PFSK-1 (cell line): ENCODE data around the gene ENO4.

Experiments used
- FOXP2 ChIP-seq: optimal IDR thresholded peaks from 2 replicates; pipeline ENCODE3; 2011; ENCODE audit warnings: borderline replicate concordance, control low read depth, inconsistent platforms; ENCODE audit not compliant: insufficient read depth; ENCODE audit errors: extremely low read length, extremely low read depth
- POLR2AphosphoS5 ChIP-seq: IDR thresholded peaks from 2 replicates; pipeline ENCODE4 v1.6.1; 2012; ENCODE audit warnings: low read depth, mild to moderate bottlenecking, control low read depth, low read length, moderate library complexity
- SIN3A ChIP-seq: IDR thresholded peaks from 2 replicates; pipeline ENCODE4 v1.6.1; 2012; ENCODE audit warnings: mild to moderate bottlenecking, low read length, moderate library complexity, borderline replicate concordance; ENCODE audit not compliant: insufficient read depth
- TAF1 ChIP-seq: IDR thresholded peaks from 2 replicates; pipeline ENCODE4 v1.6.1; 2012; ENCODE audit warnings: low read length, control low read depth, borderline replicate concordance; ENCODE audit not compliant: insufficient read depth
- TF ChIP-seq, protein P1 (sequence below), 2 experiments: IDR thresholded peaks; 2 replicates each; pipeline versions ENCODE4 v1.6.1 to v1.8.0; 2011 to 2012; ENCODE audit warnings: low read depth in 2 of 2, low read length in 2 of 2, control low read depth in 1 of 2, inconsistent platforms in 1 of 2, mild to moderate bottlenecking in 1 of 2, moderate library complexity in 1 of 2; ENCODE audit not compliant: insufficient read depth in 1 of 2

ENO4 gene

DNA sequence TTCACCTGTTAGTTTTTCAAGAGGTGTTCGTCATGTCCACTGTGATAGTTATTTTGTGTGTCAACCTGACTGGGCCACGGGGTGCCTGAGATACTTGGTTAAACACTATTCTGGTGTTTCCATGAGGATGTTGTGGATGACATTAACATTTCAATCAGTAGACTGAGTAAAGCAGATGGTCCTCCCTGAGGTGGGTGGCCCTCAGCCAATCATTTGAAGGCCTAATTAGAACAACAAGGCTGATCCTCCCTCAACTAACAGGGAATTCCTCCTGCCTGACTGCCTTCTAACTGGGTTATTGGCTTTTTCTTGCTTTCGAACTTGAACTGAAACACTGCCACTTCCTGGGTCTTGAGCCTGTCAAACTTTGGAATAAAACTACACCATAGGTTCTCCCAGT is 75.8 kb downstream of the ENO4 start:
- TF ChIP-seq SIN3A (no peak), FOXP2 (no peak), TAF1 (no peak), POLR2AphosphoS5 (no peak)
- TF ChIP-seq, protein P1, sequence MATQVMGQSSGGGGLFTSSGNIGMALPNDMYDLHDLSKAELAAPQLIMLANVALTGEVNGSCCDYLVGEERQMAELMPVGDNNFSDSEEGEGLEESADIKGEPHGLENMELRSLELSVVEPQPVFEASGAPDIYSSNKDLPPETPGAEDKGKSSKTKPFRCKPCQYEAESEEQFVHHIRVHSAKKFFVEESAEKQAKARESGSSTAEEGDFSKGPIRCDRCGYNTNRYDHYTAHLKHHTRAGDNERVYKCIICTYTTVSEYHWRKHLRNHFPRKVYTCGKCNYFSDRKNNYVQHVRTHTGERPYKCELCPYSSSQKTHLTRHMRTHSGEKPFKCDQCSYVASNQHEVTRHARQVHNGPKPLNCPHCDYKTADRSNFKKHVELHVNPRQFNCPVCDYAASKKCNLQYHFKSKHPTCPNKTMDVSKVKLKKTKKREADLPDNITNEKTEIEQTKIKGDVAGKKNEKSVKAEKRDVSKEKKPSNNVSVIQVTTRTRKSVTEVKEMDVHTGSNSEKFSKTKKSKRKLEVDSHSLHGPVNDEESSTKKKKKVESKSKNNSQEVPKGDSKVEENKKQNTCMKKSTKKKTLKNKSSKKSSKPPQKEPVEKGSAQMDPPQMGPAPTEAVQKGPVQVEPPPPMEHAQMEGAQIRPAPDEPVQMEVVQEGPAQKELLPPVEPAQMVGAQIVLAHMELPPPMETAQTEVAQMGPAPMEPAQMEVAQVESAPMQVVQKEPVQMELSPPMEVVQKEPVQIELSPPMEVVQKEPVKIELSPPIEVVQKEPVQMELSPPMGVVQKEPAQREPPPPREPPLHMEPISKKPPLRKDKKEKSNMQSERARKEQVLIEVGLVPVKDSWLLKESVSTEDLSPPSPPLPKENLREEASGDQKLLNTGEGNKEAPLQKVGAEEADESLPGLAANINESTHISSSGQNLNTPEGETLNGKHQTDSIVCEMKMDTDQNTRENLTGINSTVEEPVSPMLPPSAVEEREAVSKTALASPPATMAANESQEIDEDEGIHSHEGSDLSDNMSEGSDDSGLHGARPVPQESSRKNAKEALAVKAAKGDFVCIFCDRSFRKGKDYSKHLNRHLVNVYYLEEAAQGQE (IDR thresholded peaks at IDR 0.05; ENCODE audit: insufficient read depth in 1 of 2, low read depth in 2 of 2, low read length in 2 of 2): no peak

DNA sequence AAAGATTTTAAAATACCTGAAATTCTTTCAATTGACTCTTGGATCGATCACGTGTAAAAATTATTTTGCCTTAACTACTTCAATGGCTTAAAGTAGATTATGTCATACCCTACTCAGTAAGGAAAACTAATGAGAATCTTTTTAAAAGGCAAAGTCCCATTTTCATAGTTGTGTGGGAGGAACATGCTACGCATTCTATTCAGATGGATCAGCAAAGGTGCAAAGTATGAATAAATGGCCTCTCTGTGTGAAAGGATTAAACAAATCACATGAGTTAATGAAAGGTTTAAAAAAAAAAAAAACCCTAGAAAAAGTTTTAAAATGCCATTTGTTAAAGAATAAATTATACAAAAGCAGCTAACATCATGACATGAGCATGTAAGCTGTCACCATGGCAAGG is 77.1 kb downstream of the ENO4 start:
- TF ChIP-seq SIN3A (no peak), TAF1 (no peak), POLR2AphosphoS5 (no peak), FOXP2 (no peak)
- TF ChIP-seq, protein P1 (IDR thresholded peaks at IDR 0.05; ENCODE audit: insufficient read depth in 1 of 2, low read depth in 2 of 2, low read length in 2 of 2): no peak

- TF ChIP-seq FOXP2: no peak
- no peak for TF ChIP-seq TAF1
- TF ChIP-seq, protein P1 (IDR thresholded peaks at IDR 0.05; ENCODE audit: insufficient read depth in 1 of 2, low read depth in 2 of 2, low read length in 2 of 2): no peak
- TF ChIP-seq POLR2AphosphoS5: no peak
Measured at GRCh38 chr10:116931806-116932205, 82.5 kb downstream of the ENO4 start.
